GM21786 (cell line): ENCODE data around the gene LRP1B.
A peak's percentile ranks its signal among the peaks of the same experiment; 100 is the strongest.

ENCODE experiments used
- ATAC-seq: cut with Tn5 transposase; IDR thresholded peaks from one replicate; pipeline ENCODE4 v1.9.1; 2021; ENCODE audit not compliant: unreplicated experiment

Gene LRP1B

DNA sequence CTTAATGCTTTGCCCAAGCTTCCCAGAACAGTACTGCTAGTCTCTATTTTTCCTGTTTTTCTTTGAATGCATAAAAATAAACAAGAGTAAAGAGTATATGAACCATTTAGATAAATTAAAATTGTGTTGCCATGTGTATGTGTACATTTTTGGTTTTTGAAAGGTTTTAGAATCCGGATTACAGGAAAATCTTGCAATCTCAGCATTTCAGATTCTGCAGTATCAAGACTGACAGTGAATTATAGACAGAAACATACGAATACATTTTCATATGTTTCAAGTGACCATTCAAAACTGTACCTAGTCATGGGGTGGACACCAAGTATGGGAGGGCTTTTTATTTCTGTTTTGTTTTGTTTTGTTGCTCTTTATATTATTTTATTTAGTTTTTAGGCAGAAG, 604.1 kb downstream of the LRP1B start:
- ATAC-seq: no peak

GRCh38 chr2:141524777-141525176, 606.0 kb downstream of the LRP1B start:
- no peak for ATAC-seq

DNA sequence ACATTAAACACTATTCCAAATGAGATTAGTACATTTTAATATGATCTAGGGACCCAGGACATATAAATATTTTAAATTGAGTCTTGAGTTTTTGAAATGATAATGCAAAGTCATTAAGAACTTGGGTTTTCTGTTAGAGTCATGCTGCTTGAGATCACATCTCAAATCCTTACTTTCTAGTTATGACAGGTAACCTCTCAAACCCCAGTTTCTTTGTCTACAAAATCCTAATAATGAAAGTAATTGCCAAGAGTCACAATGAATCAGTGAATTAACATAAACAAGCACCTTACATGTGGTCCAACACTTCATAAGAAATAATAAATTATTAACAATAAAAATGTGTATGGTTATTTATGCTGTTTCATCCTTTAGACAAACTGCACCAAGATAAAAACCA, 607.6 kb downstream of the LRP1B start:
- ATAC-seq: no peak

DNA sequence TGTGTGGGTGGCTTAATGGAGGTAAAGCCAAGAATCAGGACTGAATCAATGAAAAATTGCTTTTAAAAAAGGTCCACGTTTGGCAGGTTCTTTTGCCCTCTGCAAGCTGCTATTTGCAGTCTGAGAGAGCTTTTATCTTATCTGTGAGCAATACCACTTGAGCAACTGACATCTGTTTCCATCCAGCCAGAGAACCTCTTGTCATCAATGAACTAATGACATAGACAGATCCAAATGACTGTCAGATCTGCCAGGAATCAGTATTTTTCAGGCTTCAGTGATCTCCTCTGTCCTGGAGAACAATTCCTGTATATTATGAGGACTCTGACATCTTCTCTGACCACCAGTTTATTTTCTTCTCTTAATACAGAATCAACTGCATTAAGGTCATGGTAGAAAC, 608.1 kb downstream of the LRP1B start:
- no peak for ATAC-seq

GRCh38 chr2:141522048-141522447, 608.8 kb downstream of the LRP1B start:
- no peak for ATAC-seq

- no peak for ATAC-seq
Observed at GRCh38 chr2:141519906-141520305, 610.9 kb downstream of the LRP1B start.

DNA sequence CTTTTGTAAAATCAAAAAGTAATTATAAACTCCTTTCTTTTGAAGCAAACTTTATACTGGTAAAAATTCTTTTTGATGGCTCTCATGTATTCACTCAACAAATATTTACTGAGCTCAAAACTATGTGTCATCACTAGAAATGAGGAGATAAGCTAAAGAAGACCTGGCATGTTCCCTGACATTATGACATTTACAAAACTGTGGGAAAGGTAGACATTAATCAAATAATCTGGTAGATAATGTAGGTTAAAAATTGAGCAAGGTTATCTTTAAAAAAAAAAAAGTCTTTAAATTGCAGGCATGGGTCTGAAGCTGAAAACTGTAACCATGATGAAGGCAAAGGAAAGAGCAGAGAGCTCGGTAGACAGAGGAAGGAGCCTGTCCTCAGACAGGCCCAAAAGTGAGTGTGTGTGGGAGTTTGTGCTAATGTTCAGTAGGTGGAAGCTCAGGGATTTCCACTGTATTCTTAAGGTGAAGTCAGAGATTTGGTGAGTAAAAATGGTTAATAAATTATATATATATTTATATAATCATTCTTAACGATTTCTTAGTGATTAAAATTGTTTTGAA, 612.9 kb downstream of the LRP1B start:
- ATAC-seq: no peak

DNA sequence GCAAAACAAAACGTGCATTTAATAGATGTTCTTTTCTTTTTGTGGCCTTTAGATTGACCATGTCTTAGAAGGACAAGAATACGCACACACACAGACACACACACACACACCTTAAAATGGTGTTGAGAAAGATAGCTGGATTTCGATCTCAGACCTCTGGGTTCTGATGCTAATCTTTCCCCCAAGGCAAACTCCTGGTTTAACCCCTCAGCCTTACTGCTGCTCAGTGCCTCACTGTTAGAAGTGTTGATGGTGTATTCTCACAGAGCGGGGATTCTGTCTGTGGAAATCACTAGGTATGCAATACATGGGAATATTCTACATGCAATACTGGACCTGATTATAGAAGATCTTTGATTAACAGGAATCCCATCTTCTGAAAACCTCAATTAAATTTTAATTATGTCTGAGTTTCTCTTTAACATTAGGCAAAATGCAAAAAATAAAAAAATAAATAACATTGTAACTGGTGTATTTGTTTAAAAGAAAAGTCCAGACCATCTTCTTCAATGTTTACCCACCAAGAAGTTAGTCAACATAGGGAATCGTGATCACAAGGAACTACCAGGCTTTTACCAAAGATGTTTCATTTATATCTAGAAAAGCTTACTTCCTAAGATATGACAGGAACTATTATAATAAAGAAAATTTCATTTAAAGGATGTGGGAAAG, 613.5 kb downstream of the LRP1B start:
- no peak for ATAC-seq

- no peak for ATAC-seq
Observed at GRCh38 chr2:141515931-141516330, 614.9 kb downstream of the LRP1B start.

GRCh38 chr2:141513853-141514252, 617.0 kb downstream of the LRP1B start:
- ATAC-seq: peak; percentile 100

DNA sequence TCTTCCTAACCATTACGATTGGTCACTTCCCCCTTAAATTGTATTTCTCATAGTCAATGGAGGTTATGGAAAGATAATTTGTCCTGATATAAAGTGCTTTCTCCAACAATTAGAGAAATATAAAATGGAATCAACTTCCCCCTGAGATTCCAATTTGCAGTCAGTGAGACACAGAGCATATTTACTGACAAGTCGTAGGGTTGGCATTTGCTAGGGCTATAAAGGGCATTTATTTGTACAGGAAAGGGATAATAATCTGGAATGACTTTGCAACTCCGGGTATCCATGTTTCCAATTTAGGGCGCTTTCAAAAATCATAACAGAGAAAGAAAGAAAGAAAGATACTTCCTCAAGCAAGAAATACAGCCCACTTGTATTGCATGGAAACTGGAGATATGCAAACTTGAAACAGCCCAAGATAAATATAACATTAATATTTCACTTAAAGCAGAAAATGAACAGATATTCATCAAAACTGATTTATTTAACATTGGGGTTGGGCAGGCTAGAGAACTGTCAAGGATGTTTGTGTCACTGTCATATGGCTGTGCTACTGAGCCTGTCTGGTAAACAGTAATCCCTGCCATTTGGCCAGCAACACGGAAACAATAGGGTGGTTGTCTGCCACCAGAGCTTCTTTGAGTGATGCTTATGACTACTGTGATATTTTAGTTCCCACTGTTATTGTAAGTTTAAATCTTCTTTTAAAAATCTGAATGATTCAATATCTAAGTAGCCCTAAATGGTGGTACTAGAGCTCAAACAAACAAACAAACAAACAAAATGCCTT, 621.8 kb downstream of the LRP1B start:
- no peak for ATAC-seq

GRCh38 chr2:141508086-141508752, 622.6 kb downstream of the LRP1B start:
- ATAC-seq: no peak

- no peak for ATAC-seq
Observed at GRCh38 chr2:141506135-141506534, 624.7 kb downstream of the LRP1B start.

DNA sequence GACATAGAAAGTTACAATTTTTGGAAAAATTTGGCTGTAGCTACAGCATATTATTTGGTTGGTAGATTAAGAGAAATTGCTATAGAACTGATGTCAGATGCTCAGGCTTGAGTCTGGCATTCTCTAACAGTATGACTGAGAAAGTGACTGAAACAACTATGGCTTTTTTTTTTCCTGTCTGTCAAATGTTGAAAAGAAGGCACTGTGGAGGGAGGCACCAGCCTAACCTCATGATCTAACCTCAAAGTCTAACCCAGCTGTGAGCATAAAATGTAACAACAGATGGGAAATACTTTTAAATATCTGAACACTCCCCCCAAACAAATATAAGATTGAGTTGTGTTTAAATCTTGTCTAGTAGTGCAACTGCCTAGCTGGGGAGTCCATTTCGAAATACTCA, 629.1 kb downstream of the LRP1B start:
- no peak for ATAC-seq

- ATAC-seq: no peak
Observed at GRCh38 chr2:141499123-141499522, 631.7 kb downstream of the LRP1B start.

GRCh38 chr2:141498561-141498960, 632.3 kb downstream of the LRP1B start:
- ATAC-seq: no peak

GRCh38 chr2:141497272-141497671, 633.5 kb downstream of the LRP1B start:
- ATAC-seq: no peak

DNA sequence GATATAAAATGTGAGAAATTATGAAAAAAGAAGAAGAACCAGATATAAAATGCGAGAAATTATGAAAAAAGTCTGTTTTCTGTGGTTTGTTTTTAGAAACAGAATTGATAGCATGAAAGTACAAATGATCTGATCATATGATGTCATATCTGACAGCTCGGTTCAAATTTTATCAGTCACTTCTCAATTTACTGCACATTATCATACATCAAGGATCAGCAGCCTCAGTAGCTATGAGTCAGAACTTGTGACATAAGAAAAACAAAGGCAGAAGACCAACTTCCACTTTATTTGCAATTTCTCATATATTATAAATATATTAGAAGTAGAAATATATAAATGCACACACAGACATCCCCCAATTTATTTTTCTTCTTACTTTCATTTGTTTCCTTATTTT, 634.0 kb downstream of the LRP1B start:
- no peak for ATAC-seq

DNA sequence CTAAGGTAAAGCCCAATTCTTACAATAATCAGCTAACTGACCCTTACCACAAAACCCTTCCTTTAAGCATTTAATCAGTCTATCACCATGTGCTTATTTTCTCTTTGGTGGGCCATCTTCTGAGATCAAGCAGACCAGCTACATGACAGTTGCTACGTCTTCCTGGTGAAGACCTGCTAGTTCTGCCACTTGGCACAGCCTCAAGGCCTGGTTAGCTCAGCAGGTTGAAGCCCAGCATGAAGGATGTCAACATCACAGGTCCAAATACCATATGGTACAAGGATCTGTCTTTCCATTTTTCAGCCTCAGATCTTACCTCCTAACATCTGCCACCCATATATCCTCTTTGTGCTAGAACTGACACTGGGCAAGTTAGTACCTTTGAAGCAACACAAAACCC, 636.9 kb downstream of the LRP1B start:
- no peak for ATAC-seq

DNA sequence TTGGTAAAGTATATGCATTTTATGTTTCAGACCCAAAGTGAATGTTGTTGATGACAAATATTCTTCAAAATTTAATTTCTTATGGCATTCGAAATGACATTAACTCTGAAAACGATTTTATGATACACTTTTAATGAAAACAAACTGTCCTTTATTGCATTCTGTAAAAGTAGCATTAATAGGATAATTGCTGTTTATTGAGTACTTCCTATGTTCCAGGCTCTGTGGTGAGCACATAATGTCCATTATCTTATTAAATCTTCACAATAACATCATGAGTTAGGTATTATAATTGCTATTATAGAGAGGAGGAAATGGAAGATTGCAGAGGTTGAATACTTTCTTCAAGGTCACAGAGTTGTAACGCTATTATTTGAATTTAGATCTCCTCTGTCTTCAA, 638.0 kb downstream of the LRP1B start:
- no peak for ATAC-seq

- ATAC-seq: no peak
Observed at GRCh38 chr2:141490886-141491285, 639.9 kb downstream of the LRP1B start.

GRCh38 chr2:141482697-141483096, 648.1 kb downstream of the LRP1B start:
- no peak for ATAC-seq
